ENCODE measurements around the gene HRAS. TPM values are rescaled to one million over a fixed set of nuclear protein-coding genes. Genes with fewer than 3 reads are reported as not detected.
A peak's percentile ranks its signal among the peaks of the same experiment; 100 is the strongest.

The HRAS gene
- total and polyA plus RNA-seq, 2 of the 13 experiments (the other 11 are each of a cell fraction or from before 2014, with no cell fraction given): 32.9 to 50.0 TPM

DNA sequence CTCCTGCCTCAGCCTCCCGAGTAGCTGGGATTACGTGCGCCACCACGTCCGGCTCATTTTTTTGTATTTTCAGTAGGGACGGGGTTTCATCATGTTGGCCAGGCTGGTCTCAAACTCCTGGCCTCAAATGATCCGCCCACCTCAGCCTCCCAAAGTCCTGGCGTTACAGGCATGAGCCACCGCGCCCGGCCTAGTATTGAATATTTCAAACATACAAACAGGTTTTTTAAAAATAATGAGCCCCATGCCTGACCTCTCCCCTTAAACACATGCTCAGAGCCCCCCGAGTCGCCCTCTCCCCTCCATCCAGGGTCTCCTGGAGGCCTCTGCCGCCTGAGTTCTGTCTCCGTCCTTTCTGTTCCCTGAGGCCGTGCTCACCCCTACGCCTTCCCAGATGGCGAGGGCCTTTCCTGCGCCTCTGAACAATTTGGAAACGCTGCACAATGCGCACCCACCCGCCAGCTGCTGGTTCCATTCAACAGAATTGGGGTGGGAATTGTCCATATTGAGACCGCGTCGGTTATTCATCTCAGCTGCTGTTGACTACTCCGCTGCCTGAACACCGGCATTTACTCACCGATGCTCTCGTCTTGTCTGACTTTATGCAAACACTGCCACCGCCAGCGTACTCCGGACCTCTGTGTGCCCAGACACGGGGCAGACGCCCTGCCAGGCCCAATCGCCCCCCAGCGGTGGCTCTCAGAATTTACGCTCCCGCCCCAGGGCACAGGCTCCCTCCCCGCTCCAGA lies 14.8 kb downstream of the HRAS start (continued):
- TF ChIP-seq, protein P1, sequence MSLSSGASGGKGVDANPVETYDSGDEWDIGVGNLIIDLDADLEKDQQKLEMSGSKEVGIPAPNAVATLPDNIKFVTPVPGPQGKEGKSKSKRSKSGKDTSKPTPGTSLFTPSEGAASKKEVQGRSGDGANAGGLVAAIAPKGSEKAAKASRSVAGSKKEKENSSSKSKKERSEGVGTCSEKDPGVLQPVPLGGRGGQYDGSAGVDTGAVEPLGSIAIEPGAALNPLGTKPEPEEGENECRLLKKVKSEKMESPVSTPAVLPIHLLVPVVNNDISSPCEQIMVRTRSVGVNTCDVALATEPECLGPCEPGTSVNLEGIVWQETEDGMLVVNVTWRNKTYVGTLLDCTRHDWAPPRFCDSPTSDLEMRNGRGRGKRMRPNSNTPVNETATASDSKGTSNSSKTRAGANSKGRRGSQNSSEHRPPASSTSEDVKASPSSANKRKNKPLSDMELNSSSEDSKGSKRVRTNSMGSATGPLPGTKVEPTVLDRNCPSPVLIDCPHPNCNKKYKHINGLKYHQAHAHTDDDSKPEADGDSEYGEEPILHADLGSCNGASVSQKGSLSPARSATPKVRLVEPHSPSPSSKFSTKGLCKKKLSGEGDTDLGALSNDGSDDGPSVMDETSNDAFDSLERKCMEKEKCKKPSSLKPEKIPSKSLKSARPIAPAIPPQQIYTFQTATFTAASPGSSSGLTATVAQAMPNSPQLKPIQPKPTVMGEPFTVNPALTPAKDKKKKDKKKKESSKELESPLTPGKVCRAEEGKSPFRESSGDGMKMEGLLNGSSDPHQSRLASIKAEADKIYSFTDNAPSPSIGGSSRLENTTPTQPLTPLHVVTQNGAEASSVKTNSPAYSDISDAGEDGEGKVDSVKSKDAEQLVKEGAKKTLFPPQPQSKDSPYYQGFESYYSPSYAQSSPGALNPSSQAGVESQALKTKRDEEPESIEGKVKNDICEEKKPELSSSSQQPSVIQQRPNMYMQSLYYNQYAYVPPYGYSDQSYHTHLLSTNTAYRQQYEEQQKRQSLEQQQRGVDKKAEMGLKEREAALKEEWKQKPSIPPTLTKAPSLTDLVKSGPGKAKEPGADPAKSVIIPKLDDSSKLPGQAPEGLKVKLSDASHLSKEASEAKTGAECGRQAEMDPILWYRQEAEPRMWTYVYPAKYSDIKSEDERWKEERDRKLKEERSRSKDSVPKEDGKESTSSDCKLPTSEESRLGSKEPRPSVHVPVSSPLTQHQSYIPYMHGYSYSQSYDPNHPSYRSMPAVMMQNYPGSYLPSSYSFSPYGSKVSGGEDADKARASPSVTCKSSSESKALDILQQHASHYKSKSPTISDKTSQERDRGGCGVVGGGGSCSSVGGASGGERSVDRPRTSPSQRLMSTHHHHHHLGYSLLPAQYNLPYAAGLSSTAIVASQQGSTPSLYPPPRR (CRISPR knock-in tag; IDR thresholded peaks at IDR 0.05; ENCODE audit: borderline replicate concordance): no peak
- TF ChIP-seq SALL1 (CRISPR knock-in tag; IDR thresholded peaks at IDR 0.05) (peak; percentile 32; the same call in 1 of the 2 replicates), ZNF841 (CRISPR knock-in tag; IDR thresholded peaks at IDR 0.05; ENCODE audit: borderline replicate concordance) (no peak), HOXA3 (CRISPR knock-in tag; IDR thresholded peaks at IDR 0.05) (peak; percentile 58; the same call in 1 of the 2 replicates), MED1 (CRISPR knock-in tag; IDR thresholded peaks at IDR 0.05) (0 out of 2 replicates have a peak, but pooled peaks have one; percentile 22), HDAC2 (CRISPR knock-in tag; IDR thresholded peaks at IDR 0.05) (0 out of 2 replicates have a peak, but pooled peaks have one; percentile 42), MIXL1 (CRISPR knock-in tag; IDR thresholded peaks at IDR 0.05) (no peak), RARA (CRISPR knock-in tag; IDR thresholded peaks at IDR 0.05) (no peak), ZSCAN22 (CRISPR knock-in tag; IDR thresholded peaks at IDR 0.05) (no peak), CEBPB (IDR thresholded peaks at IDR 0.05; ENCODE audit: borderline replicate concordance, low read depth, low read length) (no peak), FOXK1 (CRISPR knock-in tag; IDR thresholded peaks at IDR 0.05; ENCODE audit: borderline replicate concordance, low read depth) (no peak), KLF11 (CRISPR knock-in tag; IDR thresholded peaks at IDR 0.05) (no peak)
- TF ChIP-seq, protein P2, sequence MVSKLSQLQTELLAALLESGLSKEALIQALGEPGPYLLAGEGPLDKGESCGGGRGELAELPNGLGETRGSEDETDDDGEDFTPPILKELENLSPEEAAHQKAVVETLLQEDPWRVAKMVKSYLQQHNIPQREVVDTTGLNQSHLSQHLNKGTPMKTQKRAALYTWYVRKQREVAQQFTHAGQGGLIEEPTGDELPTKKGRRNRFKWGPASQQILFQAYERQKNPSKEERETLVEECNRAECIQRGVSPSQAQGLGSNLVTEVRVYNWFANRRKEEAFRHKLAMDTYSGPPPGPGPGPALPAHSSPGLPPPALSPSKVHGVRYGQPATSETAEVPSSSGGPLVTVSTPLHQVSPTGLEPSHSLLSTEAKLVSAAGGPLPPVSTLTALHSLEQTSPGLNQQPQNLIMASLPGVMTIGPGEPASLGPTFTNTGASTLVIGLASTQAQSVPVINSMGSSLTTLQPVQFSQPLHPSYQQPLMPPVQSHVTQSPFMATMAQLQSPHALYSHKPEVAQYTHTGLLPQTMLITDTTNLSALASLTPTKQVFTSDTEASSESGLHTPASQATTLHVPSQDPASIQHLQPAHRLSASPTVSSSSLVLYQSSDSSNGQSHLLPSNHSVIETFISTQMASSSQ (IDR thresholded peaks at IDR 0.05; ENCODE audit: low read depth): no peak
- TF ChIP-seq, protein P2 (CRISPR knock-in tag; IDR thresholded peaks at IDR 0.05; ENCODE audit: borderline replicate concordance): no peak
- TF ChIP-seq, protein P3, sequence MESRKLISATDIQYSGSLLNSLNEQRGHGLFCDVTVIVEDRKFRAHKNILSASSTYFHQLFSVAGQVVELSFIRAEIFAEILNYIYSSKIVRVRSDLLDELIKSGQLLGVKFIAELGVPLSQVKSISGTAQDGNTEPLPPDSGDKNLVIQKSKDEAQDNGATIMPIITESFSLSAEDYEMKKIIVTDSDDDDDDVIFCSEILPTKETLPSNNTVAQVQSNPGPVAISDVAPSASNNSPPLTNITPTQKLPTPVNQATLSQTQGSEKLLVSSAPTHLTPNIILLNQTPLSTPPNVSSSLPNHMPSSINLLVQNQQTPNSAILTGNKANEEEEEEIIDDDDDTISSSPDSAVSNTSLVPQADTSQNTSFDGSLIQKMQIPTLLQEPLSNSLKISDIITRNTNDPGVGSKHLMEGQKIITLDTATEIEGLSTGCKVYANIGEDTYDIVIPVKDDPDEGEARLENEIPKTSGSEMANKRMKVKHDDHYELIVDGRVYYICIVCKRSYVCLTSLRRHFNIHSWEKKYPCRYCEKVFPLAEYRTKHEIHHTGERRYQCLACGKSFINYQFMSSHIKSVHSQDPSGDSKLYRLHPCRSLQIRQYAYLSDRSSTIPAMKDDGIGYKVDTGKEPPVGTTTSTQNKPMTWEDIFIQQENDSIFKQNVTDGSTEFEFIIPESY (CRISPR knock-in tag; IDR thresholded peaks at IDR 0.05): peak; percentile 87
- TF ChIP-seq, protein P4, sequence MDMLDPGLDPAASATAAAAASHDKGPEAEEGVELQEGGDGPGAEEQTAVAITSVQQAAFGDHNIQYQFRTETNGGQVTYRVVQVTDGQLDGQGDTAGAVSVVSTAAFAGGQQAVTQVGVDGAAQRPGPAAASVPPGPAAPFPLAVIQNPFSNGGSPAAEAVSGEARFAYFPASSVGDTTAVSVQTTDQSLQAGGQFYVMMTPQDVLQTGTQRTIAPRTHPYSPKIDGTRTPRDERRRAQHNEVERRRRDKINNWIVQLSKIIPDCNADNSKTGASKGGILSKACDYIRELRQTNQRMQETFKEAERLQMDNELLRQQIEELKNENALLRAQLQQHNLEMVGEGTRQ (IDR thresholded peaks at IDR 0.05; ENCODE audit: low read depth, low read length): no peak
- TF ChIP-seq, protein P4 (CRISPR knock-in tag; IDR thresholded peaks at IDR 0.05; ENCODE audit: borderline replicate concordance): no peak
